Nephron (organoid): ENCODE data around the gene ABHD11.

Source experiments
- H3K27ac Mint-ChIP-seq, 3 experiments: 2 replicates each; pipeline ENCODE4 v1.8.0; 2020; ENCODE audit warnings: mixed read lengths in 3 of 3, mild to moderate bottlenecking in 2 of 3, moderate library complexity in 1 of 3
- H3K27me3 Mint-ChIP-seq: 2 replicates; pipeline ENCODE4 v1.8.0; 2021; ENCODE audit warnings: low read depth, mild to moderate bottlenecking, moderate library complexity, mixed read lengths
- H3K36me3 Mint-ChIP-seq: 2 replicates; pipeline ENCODE4 v1.8.0; 2020; ENCODE audit warnings: low read depth, mixed read lengths
- H3K4me1 Mint-ChIP-seq: 2 replicates; pipeline ENCODE4 v1.8.0; 2020; ENCODE audit warnings: mixed read lengths
- H3K4me3 Mint-ChIP-seq, 3 experiments: 2 replicates each; pipeline ENCODE4 v1.8.0; 2020; ENCODE audit warnings: mild to moderate bottlenecking in 3 of 3, mixed read lengths in 3 of 3, moderate library complexity in 2 of 3
- H3K9me3 Mint-ChIP-seq: 2 replicates; pipeline ENCODE4 v1.8.0; 2020; ENCODE audit warnings: mixed read lengths
- TF ChIP-seq, protein P1 (sequence below), 3 experiments: fragments of 200-600 bp; sonication (generic); IDR thresholded peaks; one replicate each; pipeline ENCODE4 v1.5.0; 2021; ENCODE audit warnings: antibody characterized with exemption in 3 of 3; ENCODE audit not compliant: unreplicated experiment in 3 of 3

Gene ABHD11

DNA sequence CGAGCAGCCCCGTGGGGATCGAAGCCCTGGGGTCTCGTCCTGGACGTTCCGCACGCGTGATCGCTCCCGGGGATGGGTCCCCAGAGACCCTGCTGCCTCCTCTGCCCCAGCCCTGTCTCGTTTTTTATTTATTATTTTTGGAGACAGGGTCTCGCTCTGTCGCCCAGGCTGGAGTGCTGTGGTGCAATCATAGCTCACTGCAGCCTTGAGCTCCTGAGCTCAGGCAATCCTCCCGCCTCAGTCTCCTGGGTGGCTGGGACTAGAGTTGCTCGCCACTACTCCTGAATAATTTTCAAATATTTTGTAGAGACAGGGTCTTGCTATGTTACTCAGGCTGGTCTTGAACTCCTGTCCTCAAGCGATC lies 18.8 kb downstream of the ABHD11 start:
- Mint-ChIP-seq H3K27ac (no peak overlapping the region), H3K4me1 (peaks cover 39% of the 10 kb centered on the region), H3K36me3 (no peaks in the 10 kb centered on the region), H3K27me3 (peaks cover 4% of the 10 kb centered on the region), H3K9me3 (no peaks in the 10 kb centered on the region), H3K4me3 (peak overlapping the region; percentile 89)
- TF ChIP-seq, protein P1, sequence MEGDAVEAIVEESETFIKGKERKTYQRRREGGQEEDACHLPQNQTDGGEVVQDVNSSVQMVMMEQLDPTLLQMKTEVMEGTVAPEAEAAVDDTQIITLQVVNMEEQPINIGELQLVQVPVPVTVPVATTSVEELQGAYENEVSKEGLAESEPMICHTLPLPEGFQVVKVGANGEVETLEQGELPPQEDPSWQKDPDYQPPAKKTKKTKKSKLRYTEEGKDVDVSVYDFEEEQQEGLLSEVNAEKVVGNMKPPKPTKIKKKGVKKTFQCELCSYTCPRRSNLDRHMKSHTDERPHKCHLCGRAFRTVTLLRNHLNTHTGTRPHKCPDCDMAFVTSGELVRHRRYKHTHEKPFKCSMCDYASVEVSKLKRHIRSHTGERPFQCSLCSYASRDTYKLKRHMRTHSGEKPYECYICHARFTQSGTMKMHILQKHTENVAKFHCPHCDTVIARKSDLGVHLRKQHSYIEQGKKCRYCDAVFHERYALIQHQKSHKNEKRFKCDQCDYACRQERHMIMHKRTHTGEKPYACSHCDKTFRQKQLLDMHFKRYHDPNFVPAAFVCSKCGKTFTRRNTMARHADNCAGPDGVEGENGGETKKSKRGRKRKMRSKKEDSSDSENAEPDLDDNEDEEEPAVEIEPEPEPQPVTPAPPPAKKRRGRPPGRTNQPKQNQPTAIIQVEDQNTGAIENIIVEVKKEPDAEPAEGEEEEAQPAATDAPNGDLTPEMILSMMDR (IDR thresholded peaks at IDR 0.05; ENCODE audit: unreplicated experiment in 3 of 3): no peak

DNA sequence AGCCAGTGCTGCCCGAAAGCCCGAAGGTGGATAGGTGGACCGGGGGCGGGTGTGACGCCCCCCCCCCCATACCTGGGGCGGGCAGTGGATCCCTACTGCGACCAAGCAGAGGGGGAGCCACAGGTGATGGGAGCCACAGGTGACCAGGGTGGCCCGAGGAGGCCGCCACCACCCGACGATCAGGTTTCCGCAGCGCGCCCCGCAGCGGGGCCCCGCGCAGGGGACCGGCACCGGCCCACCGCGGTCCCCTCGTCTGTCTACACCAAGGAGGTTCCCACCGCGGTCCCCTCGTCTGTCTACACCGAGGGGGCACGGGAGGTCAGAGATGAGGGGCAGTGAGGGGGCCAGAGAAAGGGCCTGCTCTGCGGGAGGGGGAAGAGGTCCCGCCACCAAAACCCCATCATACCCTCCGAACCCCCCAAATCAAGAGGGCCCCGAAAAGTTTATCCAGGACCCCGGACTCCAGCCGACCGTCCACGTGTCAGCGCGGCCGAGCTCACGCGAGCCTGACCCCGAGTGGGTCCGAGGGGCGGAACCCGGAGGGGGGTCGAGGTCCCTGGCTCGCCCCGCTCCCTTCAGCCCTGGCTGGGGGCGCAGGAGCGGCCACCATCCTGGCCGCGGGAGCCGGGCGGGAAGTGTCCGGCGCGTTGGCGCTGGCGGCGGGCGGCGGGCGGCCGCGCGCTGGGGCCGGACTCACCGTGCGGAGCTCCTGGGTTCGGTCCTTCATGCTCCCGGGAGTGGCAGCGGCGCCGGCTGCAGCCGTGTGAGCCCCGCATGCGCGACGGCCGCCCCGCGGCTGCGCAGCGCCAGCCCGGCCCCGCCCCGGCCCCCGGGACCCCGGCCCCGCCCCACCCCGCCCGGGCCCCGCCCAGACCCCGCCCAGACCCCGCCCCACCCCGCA lies 19.4 kb downstream of the ABHD11 start, which contains the start of gene STX1A:
TSS of gene STX1A (minus strand) at position 765 of the 901 bp plus-strand sequence. CDS start at position 727, 38 bp downstream.
- TF ChIP-seq, protein P1 (IDR thresholded peaks at IDR 0.05; ENCODE audit: unreplicated experiment in 3 of 3): no peak
- Mint-ChIP-seq H3K4me3 (peak within 1 kb of the TSS; percentile 89), H3K27ac (peak within 1 kb of the TSS in 1 of 3 experiments; percentile 23), H3K9me3 (no peaks in the 10 kb centered on the region), H3K27me3 (peaks cover 4% of the 10 kb centered on the region), H3K36me3 (no peaks in the 10 kb centered on the region), H3K4me1 (peaks cover 39% of the 10 kb centered on the region)

DNA sequence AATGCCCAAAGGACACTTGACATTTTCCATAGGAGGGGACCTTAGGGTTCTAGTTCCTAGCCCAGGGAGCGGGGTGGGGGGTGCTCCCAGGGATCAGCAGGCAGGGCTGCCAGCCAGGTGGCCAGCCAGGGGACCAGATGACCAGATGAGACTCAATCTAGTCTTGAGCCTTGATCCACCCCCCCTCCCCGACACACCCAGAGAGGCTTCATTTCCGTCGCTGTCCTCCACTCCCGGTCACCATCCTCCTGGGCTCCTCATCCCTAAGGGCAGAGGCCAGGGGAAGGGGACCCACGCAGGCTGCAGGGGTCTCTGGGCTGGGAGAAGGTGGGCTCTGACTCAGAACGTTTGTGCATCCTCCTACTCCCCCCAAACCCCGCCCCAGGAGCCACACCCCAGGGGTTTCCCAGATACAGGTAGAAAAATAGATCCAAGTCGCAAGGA lies 20.1 kb downstream of the ABHD11 start:
- H3K9me3 Mint-ChIP-seq: no peaks in the 10 kb centered on the region
- peaks cover 39% of the 10 kb centered on the region for H3K4me1 Mint-ChIP-seq
- no peaks in the 10 kb centered on the region for H3K36me3 Mint-ChIP-seq
- peak overlapping the region; percentile 80 to 85 (median 82) for H3K4me3 Mint-ChIP-seq
- TF ChIP-seq, protein P1 (IDR thresholded peaks at IDR 0.05; ENCODE audit: unreplicated experiment in 3 of 3): no peak
- H3K27me3 Mint-ChIP-seq: peaks cover 4% of the 10 kb centered on the region
- no peak overlapping the region for H3K27ac Mint-ChIP-seq

DNA sequence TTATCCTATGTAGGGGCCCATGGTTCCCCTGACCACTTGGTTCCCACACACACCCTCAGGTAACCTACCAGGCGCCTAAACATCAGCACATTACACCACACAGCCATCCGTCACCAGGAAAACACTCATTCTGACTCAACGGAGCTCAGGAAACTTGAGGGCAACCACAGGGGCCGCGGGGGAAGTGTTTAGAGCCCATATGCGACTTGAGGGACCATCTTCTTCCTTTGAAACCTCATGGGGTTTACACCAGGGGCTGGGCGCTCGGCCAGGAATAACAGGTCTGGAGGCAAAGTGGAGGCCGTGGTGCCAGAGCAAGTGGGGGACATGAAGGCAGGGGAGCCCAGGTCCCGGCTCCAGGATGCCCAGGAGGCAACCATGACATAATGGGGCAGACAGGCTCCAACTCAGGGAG lies 20.6 kb downstream of the ABHD11 start:
- TF ChIP-seq, protein P1 (IDR thresholded peaks at IDR 0.05; ENCODE audit: unreplicated experiment in 3 of 3): no peak
- Mint-ChIP-seq H3K27me3 (peaks cover 4% of the 10 kb centered on the region), H3K9me3 (no peaks in the 10 kb centered on the region), H3K4me3 (peak overlapping the region; percentile 80 to 85 (median 82)), H3K4me1 (peaks cover 41% of the 10 kb centered on the region), H3K27ac (peak overlapping the region in 1 of 3 experiments; percentile 58), H3K36me3 (no peaks in the 10 kb centered on the region)

DNA sequence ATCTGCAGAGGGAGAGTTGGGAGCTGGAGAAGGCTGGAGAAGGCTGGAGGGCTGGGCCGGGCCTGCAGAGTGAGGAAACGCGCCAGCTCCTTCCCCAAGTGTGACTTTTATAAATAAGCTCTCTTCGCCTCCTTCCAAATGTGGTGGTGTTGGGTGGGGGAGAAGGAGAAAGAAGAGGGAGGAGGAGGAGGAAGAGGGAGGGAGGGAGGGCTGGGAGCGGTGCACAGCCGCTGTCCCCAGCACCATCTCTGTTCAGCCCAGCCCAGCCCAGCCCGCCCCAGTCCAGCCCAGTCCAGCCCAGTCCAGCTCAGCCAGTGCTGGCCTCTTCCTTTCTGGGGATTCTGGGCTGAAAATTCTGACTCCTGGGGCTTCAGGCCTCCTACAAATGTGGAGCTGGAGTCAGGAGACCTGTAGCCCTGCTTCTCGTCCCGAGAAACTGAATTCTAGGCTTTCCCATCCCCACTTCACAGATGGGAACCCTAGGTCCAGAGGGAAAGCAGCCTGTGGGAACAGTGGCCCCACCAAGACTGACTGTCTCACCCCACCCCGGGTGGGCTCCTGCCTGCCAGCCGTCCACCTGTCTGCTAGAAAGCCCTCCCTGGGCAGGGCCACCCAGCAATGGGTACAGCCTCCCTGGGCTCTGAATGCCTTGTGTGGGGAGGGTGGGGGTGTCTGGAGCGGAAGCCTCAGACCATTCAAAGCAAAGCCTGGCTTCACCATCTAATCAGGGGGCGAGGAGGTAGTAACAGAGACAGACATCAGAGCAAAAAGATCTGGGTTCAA lies 21.4 kb downstream of the ABHD11 start:
- peak overlapping the region; percentile 64 to 94 (median 83) for H3K27ac Mint-ChIP-seq
- TF ChIP-seq, protein P1 (IDR thresholded peaks at IDR 0.05; ENCODE audit: unreplicated experiment in 3 of 3): no peak

More for the DNA sequence above, 21.4 kb downstream of the ABHD11 start:
- Mint-ChIP-seq H3K27me3 (peaks cover 4% of the 10 kb centered on the region), H3K4me3 (peak overlapping the region; percentile 80 to 85 (median 82)), H3K4me1 (peaks cover 49% of the 10 kb centered on the region), H3K9me3 (no peaks in the 10 kb centered on the region), H3K36me3 (no peaks in the 10 kb centered on the region)
